Adrenal gland (tissue), 5 donors: Measurements from ENCODE around the gene MTR.

Experiments used
- CTCF ChIP-seq, 6 experiments: fragments of 450-650 bp in 4 of 6; fragments of 200-600 bp in 2 of 6; sonication (generic) in 1 of 6; IDR thresholded peaks; 1 replicate in 5 of 6; 2 replicates in 1 of 6; pipeline versions ENCODE4 v1.5.1 to v1.8.0; 2016 to 2021; ENCODE audit warnings: antibody characterized with exemption in 6 of 6, mild to moderate bottlenecking in 2 of 6, moderate library complexity in 1 of 6
- POLR2A ChIP-seq, 2 donors: fragments of 450-650 bp; IDR thresholded peaks; one replicate each; pipeline ENCODE4 v1.6.1; 2017; ENCODE audit warnings: antibody characterized with exemption in 2 of 2, mild to moderate bottlenecking in 2 of 2, moderate library complexity in 1 of 2
- donor health status: DM: no; HTN: no; CAD: no.

GRCh38 chr1:236785477-236785876 lies 9.6 kb upstream of the MTR start:
- TF ChIP-seq CTCF (IDR thresholded peaks at IDR 0.05) (no peak), POLR2A (IDR thresholded peaks at IDR 0.05) (no peak)
